ENCODE data around the gene ERP44. TPM values are rescaled to one million over a fixed set of nuclear protein-coding genes. Genes with fewer than 3 reads are reported as not detected.
A peak's percentile ranks its signal among the peaks of the same experiment; 100 is the strongest.

Gene ERP44
- total and polyA plus RNA-seq, 2 donors (not counting 3 experiments of a cell fraction or from before 2014, with no cell fraction given) = 9.9 to 21.4 TPM

- intact Hi-C loops (cut with micrococcal nuclease) = no loop called here
- no peaks in the 10 kb centered on the region for H3K27me3 ChIP-seq (ENCODE audit: control insufficient read depth in 2 of 2, insufficient read depth in 2 of 2, low read length in 2 of 2)
- H3K4me2 ChIP-seq (ENCODE audit: insufficient read depth, low read length) = no peak overlapping the region
- ChIA-PET POLR2A (no interaction called here), CTCF (no interaction called here)
- H3K4me1 ChIP-seq (ENCODE audit: control insufficient read depth, extremely low read depth, insufficient read depth, low read length) = peaks cover 2% of the 10 kb centered on the region
- H3K9me1 ChIP-seq (replicated peaks; ENCODE audit: control insufficient read depth, extremely low read depth, insufficient read depth, low read length) = no peaks in the 10 kb centered on the region
- no peak overlapping the region for H3K27ac ChIP-seq (ENCODE audit: insufficient read depth, low read depth, low read length)
- no peak overlapping the region for H3K9ac ChIP-seq (replicated peaks; ENCODE audit: extremely low read depth, insufficient read depth, low read length)
- H2AFZ ChIP-seq (ENCODE audit: low read depth, low read length) = no peak overlapping the region
- H4K20me1 ChIP-seq (replicated peaks; ENCODE audit: control insufficient read depth, extremely low read depth, insufficient read depth, low read length) = no peaks in the 10 kb centered on the region
- FAIRE-seq (no peak), DNase-seq (ENCODE audit: low read depth, low spot score) (no peak)
- no peak overlapping the region for H3K4me3 ChIP-seq (replicated peaks in 1 of 3; ENCODE audit: insufficient read depth in 1 of 3, low read depth in 1 of 3, low read length in 3 of 3)
- BruUV-seq (replicated peaks) = no TSS peak
- no peaks in the 10 kb centered on the region for H3K9me3 ChIP-seq (replicated peaks; ENCODE audit: control insufficient read depth, insufficient read depth, low read length)
- dilution Hi-C loops (cut with MboI; ENCODE audit: extremely low pct_ligation_motif_present, low sequenced_read_pairs) = no loop called here
- H3K36me3 ChIP-seq (ENCODE audit: control insufficient read depth in 2 of 2, extremely low read depth in 1 of 2, insufficient read depth in 2 of 2, low read length in 2 of 2) = no peaks in the 10 kb centered on the region
- H3K79me2 ChIP-seq (ENCODE audit: control insufficient read depth, insufficient read depth, low read length) = no peaks in the 10 kb centered on the region
- TF ChIP-seq MYC (IDR thresholded peaks at IDR 0.05; ENCODE audit: low read depth, low read length) = no peak
Measured at GRCh38 chr9:99953861-99954507, 144.8 kb downstream of the ERP44 start.

GRCh38 chr9:99948896-99949295, 149.9 kb downstream of the ERP44 start:
- H3K9me1 ChIP-seq (replicated peaks; ENCODE audit: control insufficient read depth, extremely low read depth, insufficient read depth, low read length) = no peaks in the 10 kb centered on the region
- ChIA-PET CTCF (interaction anchor here (0.8 to 2.2 kb wide), 9 partner anchors 8 to 786 kb away, joined by 3 to 11 read pairs (median 3); partner anchors contain the start of gene STX17), POLR2A (no interaction called here)
- H4K20me1 ChIP-seq (replicated peaks; ENCODE audit: control insufficient read depth, extremely low read depth, insufficient read depth, low read length) = no peaks in the 10 kb centered on the region
- peak overlapping the region; percentile 55 for H3K27ac ChIP-seq (ENCODE audit: insufficient read depth, low read depth, low read length)
- H3K9me3 ChIP-seq (replicated peaks; ENCODE audit: control insufficient read depth, insufficient read depth, low read length) = no peaks in the 10 kb centered on the region
- no peaks in the 10 kb centered on the region for H3K27me3 ChIP-seq (ENCODE audit: control insufficient read depth in 2 of 2, insufficient read depth in 2 of 2, low read length in 2 of 2)
- no TSS peak for BruUV-seq (replicated peaks)
- FAIRE-seq (peak; percentile 87), DNase-seq (ENCODE audit: low read depth, low spot score) (peak; percentile 92)
- no peak for TF ChIP-seq POLR2A (IDR thresholded peaks at IDR 0.05; ENCODE audit: low read depth, low read length)
- TF ChIP-seq FOS (IDR thresholded peaks at IDR 0.05; ENCODE audit: borderline replicate concordance, insufficient read depth, low read length) = no peak
- no peak for TF ChIP-seq EZH2 (IDR thresholded peaks at IDR 0.05; ENCODE audit: borderline replicate concordance, low read depth, low read length, severe bottlenecking)
- no peak for TF ChIP-seq JUN (IDR thresholded peaks at IDR 0.05; ENCODE audit: borderline replicate concordance, insufficient read depth, insufficient read length, low read depth)
- TF ChIP-seq GATA2 (IDR thresholded peaks at IDR 0.05; ENCODE audit: insufficient read depth, insufficient read length, low read depth, low read length) = no peak
- TF ChIP-seq MAX (IDR thresholded peaks at IDR 0.05; ENCODE audit: insufficient read depth, insufficient read length) = no peak
- no peak for TF ChIP-seq POLR2AphosphoS5 (IDR thresholded peaks at IDR 0.05; ENCODE audit: insufficient read depth, low read depth, low read length)
- TF ChIP-seq MYC (IDR thresholded peaks at IDR 0.05; ENCODE audit: low read depth, low read length) = no peak
- no peak for TF ChIP-seq CTCF (IDR thresholded peaks at IDR 0.05; ENCODE audit: extremely low read depth in 1 of 2, insufficient read depth in 1 of 2, low read depth in 1 of 2, low read length in 2 of 2)
- peak overlapping the region; percentile 9 for H3K9ac ChIP-seq (replicated peaks; ENCODE audit: extremely low read depth, insufficient read depth, low read length)
- H3K4me3 ChIP-seq (replicated peaks in 1 of 3; ENCODE audit: insufficient read depth in 1 of 3, low read depth in 1 of 3, low read length in 3 of 3) = no peak overlapping the region
- H3K4me1 ChIP-seq (ENCODE audit: control insufficient read depth, extremely low read depth, insufficient read depth, low read length) = peaks cover 7% of the 10 kb centered on the region
- no peak overlapping the region for H2AFZ ChIP-seq (ENCODE audit: low read depth, low read length)
- H3K79me2 ChIP-seq (ENCODE audit: control insufficient read depth, insufficient read depth, low read length) = no peaks in the 10 kb centered on the region
- dilution Hi-C loops (cut with MboI; ENCODE audit: extremely low pct_ligation_motif_present, low sequenced_read_pairs) = no loop called here
- H3K4me2 ChIP-seq (ENCODE audit: insufficient read depth, low read length) = peak overlapping the region; percentile 60
- no peaks in the 10 kb centered on the region for H3K36me3 ChIP-seq (ENCODE audit: control insufficient read depth in 2 of 2, extremely low read depth in 1 of 2, insufficient read depth in 2 of 2, low read length in 2 of 2)
- intact Hi-C loops (cut with micrococcal nuclease) = loop anchor here (2.0 to 5.0 kb wide), 2 partner anchors 42 to 127 kb away; partner anchors contain the start of genes NR4A3 and STX17

Data from endothelial cell of umbilical vein (primary cell).